ENCODE measurements around the gene SPPL3. TPM values are rescaled to one million over a fixed set of nuclear protein-coding genes. Genes with fewer than 3 reads are reported as not detected.

SPPL3 gene
- total RNA-seq, 1 donor from 2014 or later = 22.3 TPM

- no peak overlapping the region for H3K4me3 ChIP-seq (ENCODE audit: low read depth, low read length)
- TF ChIP-seq, protein P1, sequence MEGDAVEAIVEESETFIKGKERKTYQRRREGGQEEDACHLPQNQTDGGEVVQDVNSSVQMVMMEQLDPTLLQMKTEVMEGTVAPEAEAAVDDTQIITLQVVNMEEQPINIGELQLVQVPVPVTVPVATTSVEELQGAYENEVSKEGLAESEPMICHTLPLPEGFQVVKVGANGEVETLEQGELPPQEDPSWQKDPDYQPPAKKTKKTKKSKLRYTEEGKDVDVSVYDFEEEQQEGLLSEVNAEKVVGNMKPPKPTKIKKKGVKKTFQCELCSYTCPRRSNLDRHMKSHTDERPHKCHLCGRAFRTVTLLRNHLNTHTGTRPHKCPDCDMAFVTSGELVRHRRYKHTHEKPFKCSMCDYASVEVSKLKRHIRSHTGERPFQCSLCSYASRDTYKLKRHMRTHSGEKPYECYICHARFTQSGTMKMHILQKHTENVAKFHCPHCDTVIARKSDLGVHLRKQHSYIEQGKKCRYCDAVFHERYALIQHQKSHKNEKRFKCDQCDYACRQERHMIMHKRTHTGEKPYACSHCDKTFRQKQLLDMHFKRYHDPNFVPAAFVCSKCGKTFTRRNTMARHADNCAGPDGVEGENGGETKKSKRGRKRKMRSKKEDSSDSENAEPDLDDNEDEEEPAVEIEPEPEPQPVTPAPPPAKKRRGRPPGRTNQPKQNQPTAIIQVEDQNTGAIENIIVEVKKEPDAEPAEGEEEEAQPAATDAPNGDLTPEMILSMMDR (IDR thresholded peaks at IDR 0.05; ENCODE audit: insufficient read depth, low read length, poor library complexity, severe bottlenecking) = no peak
- no peak for DNase-seq (ENCODE audit: low read depth)
- H3K36me3 ChIP-seq (ENCODE audit: control insufficient read depth, insufficient read depth, low read length) = no peaks in the 10 kb centered on the region
- no peaks in the 10 kb centered on the region for H3K27me3 ChIP-seq (ENCODE audit: control insufficient read depth, insufficient read depth, low read length)
Measured at GRCh38 chr12:120834489-120835303, 69.5 kb downstream of the SPPL3 start.

DNA sequence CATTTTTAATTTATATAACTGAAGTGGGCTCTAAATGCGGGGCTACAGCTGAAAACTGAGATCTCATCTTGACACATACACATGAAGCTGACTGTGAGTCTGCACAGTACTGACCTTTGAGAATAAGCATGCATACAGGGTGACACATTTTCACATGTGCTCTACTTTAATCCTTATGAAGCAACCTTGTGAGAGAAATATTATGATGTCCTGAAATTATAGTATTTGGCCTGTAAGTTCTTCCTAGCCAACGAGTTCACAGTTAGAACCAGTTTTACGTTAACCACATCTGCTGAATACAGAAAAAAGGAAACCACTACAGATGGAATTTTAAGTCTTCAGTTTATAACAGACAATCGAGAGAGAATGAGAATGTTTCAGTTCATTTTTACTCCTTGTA, 70.3 kb downstream of the SPPL3 start:
- TF ChIP-seq, protein P1 (IDR thresholded peaks at IDR 0.05; ENCODE audit: insufficient read depth, low read length, poor library complexity, severe bottlenecking) = no peak
- DNase-seq (ENCODE audit: low read depth) = no peak
- no peak overlapping the region for H3K4me3 ChIP-seq (ENCODE audit: low read depth, low read length)
- H3K27me3 ChIP-seq (ENCODE audit: control insufficient read depth, insufficient read depth, low read length) = no peaks in the 10 kb centered on the region
- no peaks in the 10 kb centered on the region for H3K36me3 ChIP-seq (ENCODE audit: control insufficient read depth, insufficient read depth, low read length)

- TF ChIP-seq, protein P1 (IDR thresholded peaks at IDR 0.05; ENCODE audit: insufficient read depth, low read length, poor library complexity, severe bottlenecking) = no peak
- no peak overlapping the region for H3K4me3 ChIP-seq (ENCODE audit: low read depth, low read length)
- no peaks in the 10 kb centered on the region for H3K27me3 ChIP-seq (ENCODE audit: control insufficient read depth, insufficient read depth, low read length)
- no peaks in the 10 kb centered on the region for H3K36me3 ChIP-seq (ENCODE audit: control insufficient read depth, insufficient read depth, low read length)
- DNase-seq (ENCODE audit: low read depth) = no peak
Measured at GRCh38 chr12:120832737-120833136, 71.4 kb downstream of the SPPL3 start.

- Histone ChIP-seq H3K27me3 (ENCODE audit: control insufficient read depth, insufficient read depth, low read length) (no peaks in the 10 kb centered on the region), H3K36me3 (ENCODE audit: control insufficient read depth, insufficient read depth, low read length) (no peaks in the 10 kb centered on the region), H3K4me3 (ENCODE audit: low read depth, low read length) (no peak overlapping the region)
- TF ChIP-seq, protein P1 (IDR thresholded peaks at IDR 0.05; ENCODE audit: insufficient read depth, low read length, poor library complexity, severe bottlenecking) = no peak
- DNase-seq (ENCODE audit: low read depth) = no peak
Measured at GRCh38 chr12:120831648-120832267, 72.4 kb downstream of the SPPL3 start.

DNA sequence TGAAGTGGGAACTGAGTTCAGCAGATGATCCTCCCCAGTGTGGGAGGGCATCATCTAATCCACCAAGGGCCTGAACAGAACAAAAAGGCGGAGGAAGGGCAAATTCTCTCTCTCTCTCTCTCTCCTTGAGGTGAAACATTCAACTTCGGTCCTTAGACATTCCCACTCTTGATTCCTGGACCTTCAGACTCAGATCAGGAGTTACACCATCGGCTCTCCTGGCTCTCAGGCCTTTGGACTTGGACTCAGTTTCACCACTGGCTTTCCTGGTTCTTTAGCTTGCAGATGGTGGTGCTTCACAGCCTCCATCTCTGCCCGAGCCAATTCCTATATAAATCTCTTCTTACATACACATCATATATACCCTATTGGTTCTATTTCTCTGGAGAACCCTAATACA, 73.2 kb downstream of the SPPL3 start:
- no peak for DNase-seq (ENCODE audit: low read depth)
- TF ChIP-seq, protein P1 (IDR thresholded peaks at IDR 0.05; ENCODE audit: insufficient read depth, low read length, poor library complexity, severe bottlenecking) = no peak
- Histone ChIP-seq H3K36me3 (ENCODE audit: control insufficient read depth, insufficient read depth, low read length) (no peaks in the 10 kb centered on the region), H3K27me3 (ENCODE audit: control insufficient read depth, insufficient read depth, low read length) (no peaks in the 10 kb centered on the region), H3K4me3 (ENCODE audit: low read depth, low read length) (no peak overlapping the region)

Measured in kidney epithelial cell (primary cell).